Activated CD4-positive, CD25-positive, alpha-beta regulatory T cell treated with anti-CD3 and anti-CD28 coated beads, Interleukin-2, amount 50 U/mL, for 16 hours (primary cell): ENCODE measurements around the gene EFCAB3.
"Not testable (repeated sequence)": the region's sequence is repeated elsewhere in the genome, so short reads cannot be mapped to it uniquely, and the experiment has no call there.

Experiments
- DNase-seq: peaks from one replicate; pipeline ENCODE4 v3.0.0-alpha.2; 2020; ENCODE audit warnings: low read depth, low spot score

EFCAB3 gene

GRCh38 chr17:62464422-62464821 is 84.1 kb downstream of the EFCAB3 start:
- not testable (repeated sequence) for DNase-seq

GRCh38 chr17:62465271-62465670 is 84.9 kb downstream of the EFCAB3 start:
- not testable (repeated sequence) for DNase-seq
